A673 (cell line): ENCODE measurements around the gene DZIP1.

Experiments used
- EZH2 ChIP-seq: fragments of 200-600 bp; sonication (generic); IDR thresholded peaks from 2 replicates; pipeline ENCODE4 v1.6.1; 2017; ENCODE audit warnings: borderline replicate concordance, low read depth, mild to moderate bottlenecking, mixed read lengths, antibody characterized with exemption, low read length; ENCODE audit not compliant: poor library complexity, severe bottlenecking
- TF ChIP-seq, protein P1 (sequence below): fragments of 300-800, 200-600 bp; sonication (generic); conservative IDR thresholded peaks from 2 replicates; pipeline ENCODE4 v1.5.1; 2017; ENCODE audit warnings: low read depth, mild to moderate bottlenecking, antibody characterized with exemption, low read length, moderate library complexity, mixed read lengths

DNA sequence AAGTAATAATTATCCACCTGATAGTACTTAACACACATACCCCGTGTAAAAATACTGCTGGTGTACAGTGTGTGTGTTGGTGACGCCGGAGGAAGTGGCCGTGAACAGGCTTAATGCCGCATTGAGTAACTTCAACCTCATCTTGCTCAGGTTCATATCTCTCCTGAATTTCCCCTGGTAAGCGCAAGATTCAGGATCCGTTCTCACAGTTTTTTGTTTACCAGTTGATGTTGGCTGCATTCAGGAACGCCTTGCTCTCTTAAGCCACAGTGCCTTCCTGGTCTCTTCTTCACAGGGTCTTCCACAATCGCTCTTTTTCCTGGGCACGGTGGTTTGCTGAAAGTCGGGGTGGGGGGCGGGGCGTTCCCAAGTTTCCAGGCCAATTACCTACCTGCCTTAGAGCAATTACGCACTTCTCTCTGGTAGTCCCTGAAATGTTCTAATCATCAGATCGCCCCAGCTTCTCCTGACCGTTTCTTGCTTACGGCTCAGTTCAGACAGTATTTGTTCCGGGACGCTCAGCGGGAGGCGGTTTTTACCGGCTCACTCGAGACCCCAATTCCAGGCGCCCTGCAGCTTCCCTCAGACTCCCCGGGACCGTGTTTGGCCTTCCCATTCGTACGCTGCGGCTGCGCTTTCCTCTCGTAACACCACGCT lies 31.7 kb upstream of the DZIP1 start:
- TF ChIP-seq, protein P1, sequence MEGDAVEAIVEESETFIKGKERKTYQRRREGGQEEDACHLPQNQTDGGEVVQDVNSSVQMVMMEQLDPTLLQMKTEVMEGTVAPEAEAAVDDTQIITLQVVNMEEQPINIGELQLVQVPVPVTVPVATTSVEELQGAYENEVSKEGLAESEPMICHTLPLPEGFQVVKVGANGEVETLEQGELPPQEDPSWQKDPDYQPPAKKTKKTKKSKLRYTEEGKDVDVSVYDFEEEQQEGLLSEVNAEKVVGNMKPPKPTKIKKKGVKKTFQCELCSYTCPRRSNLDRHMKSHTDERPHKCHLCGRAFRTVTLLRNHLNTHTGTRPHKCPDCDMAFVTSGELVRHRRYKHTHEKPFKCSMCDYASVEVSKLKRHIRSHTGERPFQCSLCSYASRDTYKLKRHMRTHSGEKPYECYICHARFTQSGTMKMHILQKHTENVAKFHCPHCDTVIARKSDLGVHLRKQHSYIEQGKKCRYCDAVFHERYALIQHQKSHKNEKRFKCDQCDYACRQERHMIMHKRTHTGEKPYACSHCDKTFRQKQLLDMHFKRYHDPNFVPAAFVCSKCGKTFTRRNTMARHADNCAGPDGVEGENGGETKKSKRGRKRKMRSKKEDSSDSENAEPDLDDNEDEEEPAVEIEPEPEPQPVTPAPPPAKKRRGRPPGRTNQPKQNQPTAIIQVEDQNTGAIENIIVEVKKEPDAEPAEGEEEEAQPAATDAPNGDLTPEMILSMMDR = no peak
- TF ChIP-seq EZH2 = no peak
